ENCODE data around the gene ANKHD1. TPM values are rescaled to one million over a fixed set of nuclear protein-coding genes. Genes with fewer than 3 reads are reported as not detected.

The ANKHD1 gene
- 107 and 114 TPM in 2 replicates for total RNA-seq

DNA sequence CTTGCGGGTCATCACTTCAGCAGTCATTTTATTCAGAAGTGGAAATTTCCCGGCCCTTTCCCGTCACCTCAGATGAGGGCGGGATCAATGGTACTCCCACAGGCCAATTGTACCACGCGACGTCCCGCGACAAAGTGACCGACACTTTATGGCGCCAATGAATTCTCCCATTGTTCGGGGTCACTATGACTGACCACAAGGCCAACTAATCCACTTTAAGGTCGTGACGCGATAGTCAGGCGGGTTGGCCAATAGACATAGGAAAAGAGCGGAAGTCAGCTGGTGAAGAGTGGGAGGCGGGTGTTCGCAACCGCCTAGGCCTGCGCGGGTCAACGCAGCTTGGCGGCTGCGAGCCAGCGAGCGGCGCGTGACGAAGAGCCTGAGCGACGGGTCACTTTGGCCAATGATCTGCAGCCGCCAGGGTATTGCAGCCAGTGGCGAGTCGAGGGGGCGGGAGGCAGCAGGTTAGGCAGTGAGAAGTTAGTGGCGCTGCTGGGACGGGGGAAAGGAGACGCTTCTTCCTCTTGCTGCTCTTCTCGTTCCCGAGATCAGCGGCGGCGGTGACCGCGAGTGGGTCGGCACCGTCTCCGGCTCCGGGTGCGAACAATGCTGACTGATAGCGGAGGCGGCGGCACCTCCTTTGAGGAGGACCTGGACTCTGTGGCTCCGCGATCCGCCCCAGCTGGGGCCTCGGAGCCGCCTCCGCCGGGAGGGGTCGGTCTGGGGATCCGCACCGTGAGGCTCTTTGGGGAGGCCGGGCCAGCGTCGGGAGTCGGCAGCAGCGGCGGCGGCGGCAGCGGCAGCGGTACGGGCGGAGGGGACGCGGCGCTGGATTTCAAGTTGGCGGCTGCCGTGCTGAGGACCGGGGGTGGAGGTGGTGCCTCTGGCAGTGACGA is at the start of gene ANKHD1:
ANKHD1 (plus strand) TSS at position 472 of the 896 bp plus-strand sequence; CDS start at position 607, 135 bp downstream.

DNA sequence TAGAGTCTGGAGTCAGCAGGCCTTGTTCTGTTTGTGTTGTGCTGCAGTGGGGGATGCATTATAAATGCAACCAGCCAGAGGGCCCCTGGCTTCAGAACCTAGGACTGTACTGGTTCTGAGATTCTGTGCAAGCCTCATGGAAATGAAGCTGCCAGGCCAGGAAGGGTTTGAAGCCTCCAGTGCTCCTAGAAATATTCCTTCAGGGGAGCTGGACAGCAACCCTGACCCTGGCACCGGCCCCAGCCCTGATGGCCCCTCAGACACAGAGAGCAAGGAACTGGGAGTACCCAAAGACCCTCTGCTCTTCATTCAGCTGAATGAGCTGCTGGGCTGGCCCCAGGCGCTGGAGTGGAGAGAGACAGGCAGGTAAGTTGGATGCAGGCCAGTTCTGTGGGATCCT is 41.5 kb upstream of the ANKHD1 start, which contains the start of gene SLC4A9:
SLC4A9 (plus strand) TSS at position 94 of the 400 bp plus-strand sequence; CDS start at position 137, 43 bp downstream.

DNA sequence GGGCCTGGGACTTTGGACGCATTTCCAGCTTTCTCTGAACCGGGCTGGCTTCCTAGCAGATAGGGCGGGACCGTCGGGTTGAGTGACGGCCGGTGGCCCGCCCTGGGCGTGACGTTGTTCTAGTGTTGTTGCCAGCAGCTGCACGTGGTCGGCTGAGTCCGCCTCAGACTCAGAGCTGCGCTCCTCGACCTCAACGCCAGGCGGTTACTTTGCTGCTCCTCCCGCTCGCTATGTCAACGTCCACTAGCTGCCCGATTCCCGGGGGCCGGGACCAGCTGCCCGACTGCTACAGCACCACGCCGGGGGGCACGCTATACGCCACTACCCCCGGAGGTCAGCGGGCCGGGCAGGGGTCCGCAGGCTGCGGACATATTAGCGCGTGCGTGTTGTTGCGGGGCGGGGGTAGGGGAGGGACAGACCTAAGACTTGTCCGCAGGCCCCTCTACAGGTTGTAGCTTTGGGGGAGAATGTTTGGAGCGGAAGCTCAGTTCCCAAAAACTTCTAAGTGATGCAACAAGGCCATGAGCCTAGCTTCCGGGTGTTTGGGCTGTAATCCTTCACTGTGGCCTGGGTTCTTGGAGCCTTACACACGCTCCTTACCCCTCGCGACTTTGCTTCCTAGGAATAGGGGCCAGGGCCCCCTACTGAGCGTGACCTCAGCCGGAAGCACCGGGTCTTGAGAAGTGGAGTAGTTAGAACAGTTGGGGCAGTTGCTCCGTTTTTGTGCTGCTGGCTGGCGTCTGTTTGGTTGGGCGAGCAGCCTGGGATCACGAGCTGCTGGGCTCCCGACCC is 146.1 kb downstream of the ANKHD1 start, which contains the start of gene EIF4EBP3:
EIF4EBP3 (plus strand) TSS at position 155 of the 792 bp plus-strand sequence; CDS start at position 231, 76 bp downstream.

DNA sequence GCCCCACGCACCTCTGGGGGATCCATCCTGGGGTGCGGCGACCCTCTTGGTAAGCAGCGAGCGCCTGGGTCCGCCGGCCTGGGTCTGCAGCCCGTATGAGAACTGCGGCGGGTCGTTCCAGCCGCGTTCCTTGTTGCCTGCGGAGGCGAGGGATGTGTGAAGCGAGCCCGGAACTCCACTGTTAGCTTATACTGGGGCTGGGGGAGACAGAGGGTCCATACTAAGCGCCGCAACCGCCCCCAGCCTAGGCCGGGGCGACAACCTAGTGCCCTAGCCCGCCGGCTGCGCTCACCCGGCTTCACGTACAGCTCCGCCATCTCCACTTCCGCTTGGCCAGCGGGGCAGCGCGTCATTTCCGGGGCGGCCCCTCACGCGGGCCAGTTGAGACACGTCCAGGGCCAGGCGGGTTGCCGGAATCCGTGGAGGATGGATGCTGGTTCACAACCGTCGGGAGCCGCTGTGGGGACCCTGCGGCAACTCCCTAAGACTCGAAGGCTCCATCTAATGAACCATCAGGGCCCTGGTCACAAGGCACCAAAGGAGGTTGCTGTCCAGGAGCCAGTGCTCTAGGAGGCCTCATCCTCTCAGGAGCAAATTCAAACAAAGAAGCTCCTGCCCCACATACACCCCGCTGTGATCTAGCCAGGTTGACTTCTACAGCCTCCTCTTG is 155.6 kb downstream of the ANKHD1 start, which contains the start of gene SRA1:
SRA1 (minus strand) TSS at position 338 of the 670 bp plus-strand sequence; CDS start at position 317, 21 bp downstream.

DNA sequence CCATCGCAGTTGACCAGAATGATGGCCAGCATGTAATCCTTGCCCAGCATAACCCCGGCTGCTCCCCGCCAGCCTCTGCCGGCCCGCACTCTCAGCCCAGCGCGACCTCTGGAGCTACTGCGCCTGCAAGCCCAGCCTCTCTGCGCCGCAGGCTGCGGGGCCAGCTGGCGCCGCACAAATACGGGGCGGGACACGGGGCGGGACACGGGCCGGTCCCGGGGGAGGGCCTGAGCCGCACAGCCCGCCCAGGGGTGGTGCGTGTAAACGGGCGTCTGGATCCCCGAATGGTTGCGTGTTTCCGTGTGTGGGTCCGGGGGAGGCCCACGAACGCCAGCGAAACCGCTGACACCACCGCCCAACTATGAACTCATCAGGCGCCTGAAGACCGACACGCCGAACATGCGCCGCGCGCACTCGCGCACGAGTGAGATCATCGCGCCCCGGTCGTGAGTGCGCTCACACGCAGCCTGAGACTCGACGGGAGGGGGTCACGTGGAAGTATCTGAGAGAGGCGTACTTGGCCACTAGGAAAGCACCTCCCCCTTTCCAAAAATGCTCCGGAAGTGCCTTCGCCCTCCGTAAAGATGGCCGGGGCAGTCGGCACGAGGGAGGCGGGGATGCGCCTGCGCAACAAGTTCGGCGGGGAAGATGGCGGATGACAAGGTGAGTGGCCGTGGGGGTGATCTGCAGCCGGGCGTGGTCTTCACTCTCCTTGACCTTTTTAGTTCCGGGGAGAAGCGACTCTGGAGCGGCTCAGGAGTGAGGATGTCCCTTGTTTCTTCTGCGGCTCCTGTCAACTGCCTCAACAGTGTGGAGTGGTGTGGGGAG is 162.8 kb downstream of the ANKHD1 start, which contains the start of the genes APBB3 and SLC35A4:
APBB3 (minus strand) TSS at position 403 of the 828 bp plus-strand sequence; CDS start at position 50, 353 bp downstream.
SLC35A4 (plus strand) TSS at position 633 of the 828 bp plus-strand sequence. CDS start 2,342 bp downstream, outside the sequence.

Other genes starting within 250 kb of the ANKHD1 start
- gene CYSTM1, start 226.6 kb upstream of the ANKHD1 start, total RNA-seq: 13.4 and 43.7 TPM in 2 replicates
- gene PFDN1, start 98.7 kb upstream of the ANKHD1 start, total RNA-seq: 35.0 and 36.6 TPM in 2 replicates
- 115 and 206 TPM in 2 replicates for gene HBEGF, start 55.2 kb upstream of the ANKHD1 start, total RNA-seq
- 0.07 and 0.34 TPM in 2 replicates for gene SLC4A9, start 41.6 kb upstream of the ANKHD1 start, total RNA-seq
- 3.1 and 3.8 TPM in 2 replicates for gene EIF4EBP3, start 145.8 kb downstream of the ANKHD1 start, total RNA-seq
- 19.9 and 47.5 TPM in 2 replicates for gene SRA1, start 155.6 kb downstream of the ANKHD1 start, total RNA-seq
- gene APBB3, start 162.8 kb downstream of the ANKHD1 start, total RNA-seq: 5.8 and 10.4 TPM in 2 replicates
- 16.7 and 53.9 TPM in 2 replicates for gene SLC35A4, start 163.0 kb downstream of the ANKHD1 start, total RNA-seq
- gene CD14, start 231.3 kb downstream of the ANKHD1 start, total RNA-seq: 1.4 and 6.6 TPM in 2 replicates
- gene TMCO6, start 237.6 kb downstream of the ANKHD1 start, total RNA-seq: 10.6 and 12.5 TPM in 2 replicates
- 17.5 and 26.7 TPM in 2 replicates for gene NDUFA2, start 245.8 kb downstream of the ANKHD1 start, total RNA-seq
- 70.4 and 100 TPM in 2 replicates for gene IK, start 246.0 kb downstream of the ANKHD1 start, total RNA-seq